Stomach (tissue), 4 donors: Measurements from ENCODE around the gene NEB.

ENCODE experiments used
- POLR2A ChIP-seq, 4 donors: fragments of 450-650 bp; IDR thresholded peaks; one replicate each; pipeline ENCODE4 v1.6.1; 2016; ENCODE audit warnings: antibody characterized with exemption in 4 of 4, control low read depth in 2 of 4, mild to moderate bottlenecking in 1 of 4, moderate library complexity in 1 of 4
- TF ChIP-seq, protein P1 (sequence below), 7 experiments: fragments of 450-650 bp in 4 of 7; fragments of 200-600 bp in 3 of 7; sonication (generic) in 3 of 7; IDR thresholded peaks; one replicate each; pipeline ENCODE4 v1.5.1; 2016 to 2019; ENCODE audit warnings: antibody characterized with exemption in 7 of 7, control low read depth in 2 of 7, mild to moderate bottlenecking in 1 of 7

DNA sequence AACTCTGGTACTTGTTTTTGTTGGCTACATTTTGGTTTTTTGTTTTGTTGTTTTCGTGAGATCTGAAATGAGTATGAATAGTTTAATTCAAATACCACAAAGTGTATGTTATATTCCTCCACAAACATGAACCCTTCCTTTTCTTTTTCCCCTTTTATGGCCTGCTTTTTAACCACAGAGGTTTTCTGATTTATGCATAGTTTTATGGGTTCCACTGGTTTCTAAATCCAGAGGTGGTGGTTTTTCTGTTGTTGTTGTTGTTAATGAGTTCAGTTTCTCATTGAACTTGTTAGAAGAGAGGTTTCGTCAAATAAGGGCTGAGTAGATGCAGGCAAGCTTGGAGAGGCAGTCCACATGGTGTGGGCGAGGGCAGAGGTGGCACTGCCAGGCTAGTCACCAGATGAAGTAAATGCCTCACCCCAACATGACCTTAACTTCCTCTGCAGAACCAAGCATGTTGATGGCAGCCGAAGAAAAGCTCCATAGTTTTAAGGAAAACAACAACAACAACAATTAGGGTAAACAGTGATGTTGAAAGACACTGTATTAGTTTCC is 252.0 kb downstream of the NEB start:
- no peak for TF ChIP-seq POLR2A (IDR thresholded peaks at IDR 0.05)
- TF ChIP-seq, protein P1, sequence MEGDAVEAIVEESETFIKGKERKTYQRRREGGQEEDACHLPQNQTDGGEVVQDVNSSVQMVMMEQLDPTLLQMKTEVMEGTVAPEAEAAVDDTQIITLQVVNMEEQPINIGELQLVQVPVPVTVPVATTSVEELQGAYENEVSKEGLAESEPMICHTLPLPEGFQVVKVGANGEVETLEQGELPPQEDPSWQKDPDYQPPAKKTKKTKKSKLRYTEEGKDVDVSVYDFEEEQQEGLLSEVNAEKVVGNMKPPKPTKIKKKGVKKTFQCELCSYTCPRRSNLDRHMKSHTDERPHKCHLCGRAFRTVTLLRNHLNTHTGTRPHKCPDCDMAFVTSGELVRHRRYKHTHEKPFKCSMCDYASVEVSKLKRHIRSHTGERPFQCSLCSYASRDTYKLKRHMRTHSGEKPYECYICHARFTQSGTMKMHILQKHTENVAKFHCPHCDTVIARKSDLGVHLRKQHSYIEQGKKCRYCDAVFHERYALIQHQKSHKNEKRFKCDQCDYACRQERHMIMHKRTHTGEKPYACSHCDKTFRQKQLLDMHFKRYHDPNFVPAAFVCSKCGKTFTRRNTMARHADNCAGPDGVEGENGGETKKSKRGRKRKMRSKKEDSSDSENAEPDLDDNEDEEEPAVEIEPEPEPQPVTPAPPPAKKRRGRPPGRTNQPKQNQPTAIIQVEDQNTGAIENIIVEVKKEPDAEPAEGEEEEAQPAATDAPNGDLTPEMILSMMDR (IDR thresholded peaks at IDR 0.05) = no peak
